Muscle of leg (tissue), 11 donors: ENCODE data around the gene FGFR3. TPM values are rescaled to one million over a fixed set of nuclear protein-coding genes. Genes with fewer than 3 reads are reported as not detected.
A peak's percentile ranks its signal among the peaks of the same experiment; 100 is the strongest.

Experiments used
- DNase-seq: peaks from one replicate; pipeline ENCODE4 v3.0.0; 2013
- H3K27ac ChIP-seq: one replicate; pipeline ENCODE4 v1.5.1; 2013; ENCODE audit warnings: mild to moderate bottlenecking, low read length, control low read depth
- H3K27me3 ChIP-seq: one replicate; pipeline ENCODE4 v1.6.1; 2013; ENCODE audit warnings: low read length; ENCODE audit not compliant: control insufficient read depth, insufficient read depth
- H3K36me3 ChIP-seq: one replicate; pipeline ENCODE4 v1.6.1; 2013; ENCODE audit warnings: low read length; ENCODE audit not compliant: control insufficient read depth, insufficient read depth
- H3K4me1 ChIP-seq: one replicate; pipeline ENCODE4 v1.6.1; 2013; ENCODE audit warnings: low read length; ENCODE audit not compliant: control insufficient read depth, insufficient read depth
- H3K4me3 ChIP-seq: one replicate; pipeline ENCODE4 v1.5.1; 2013; ENCODE audit warnings: low read length, control low read depth
- H3K9me3 ChIP-seq: replicated peaks from 2 replicates; pipeline ENCODE4 v1.6.1; 2013; ENCODE audit warnings: low read depth, low read length; ENCODE audit not compliant: control insufficient read depth
- WGBS: methylation state at CpG from one replicate; pipeline ENCODE4 v1.1.5; 2013; ENCODE audit warnings: missing lambda C conversion rate; ENCODE audit not compliant: insufficient coverage; 5-methylcytosine and 5-hydroxymethylcytosine counted together
- polyA plus RNA-seq, 8 donors: library from polyadenylated mRNA; unstranded; fragments of 120-200 nt; gene quantifications; one replicate each; pipeline versions ENCODE4 v1.2.1 to v1.2.3, GENCODE V29; 2013; ENCODE audit warnings: inconsistent platforms in 1 of 8, low replicate concordance in 1 of 8; ENCODE audit not compliant: insufficient read length in 8 of 8, insufficient read depth in 1 of 8
- total RNA-seq: library from RNA; stranded (reverse); fragments of 120-200 nt; gene quantifications from one replicate; pipeline ENCODE4 v1.2.4, GENCODE V29; 2013

FGFR3 gene
- total and polyA plus RNA-seq, 9 donors, result 0.89 to 14.0 (median 1.4) TPM

DNA sequence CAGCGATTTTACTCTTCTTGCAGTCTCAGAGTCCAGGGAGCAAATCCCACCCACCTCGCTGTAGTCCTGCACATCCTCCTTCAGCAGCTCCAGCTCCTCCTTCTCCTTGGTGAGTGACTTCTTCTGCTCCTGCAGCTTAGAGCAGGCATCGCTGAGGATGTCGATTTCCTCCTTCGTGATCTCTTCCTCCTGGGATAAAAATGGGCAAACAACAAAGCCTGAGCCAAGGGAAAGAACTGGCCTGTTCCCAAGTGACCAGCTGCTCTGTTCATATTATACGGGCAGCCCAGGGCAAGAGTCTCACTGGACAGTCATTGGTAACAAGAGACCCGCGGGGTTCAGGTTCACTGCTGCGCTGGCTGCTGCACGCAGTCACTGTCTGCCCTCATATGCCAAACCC is 26.2 kb downstream of the FGFR3 start:
- Histone ChIP-seq H3K4me3 (no peak overlapping the region), H3K27ac (peak overlapping the region; percentile 42), H3K36me3 (peaks cover 81% of the 10 kb centered on the region), H3K27me3 (no peaks in the 10 kb centered on the region), H3K9me3 (no peaks in the 10 kb centered on the region), H3K4me1 (peaks cover 12% of the 10 kb centered on the region)
- DNase-seq, result peak; percentile 73
- 83% methylated on average over 10 of the region's 10 CpGs for WGBS

DNA sequence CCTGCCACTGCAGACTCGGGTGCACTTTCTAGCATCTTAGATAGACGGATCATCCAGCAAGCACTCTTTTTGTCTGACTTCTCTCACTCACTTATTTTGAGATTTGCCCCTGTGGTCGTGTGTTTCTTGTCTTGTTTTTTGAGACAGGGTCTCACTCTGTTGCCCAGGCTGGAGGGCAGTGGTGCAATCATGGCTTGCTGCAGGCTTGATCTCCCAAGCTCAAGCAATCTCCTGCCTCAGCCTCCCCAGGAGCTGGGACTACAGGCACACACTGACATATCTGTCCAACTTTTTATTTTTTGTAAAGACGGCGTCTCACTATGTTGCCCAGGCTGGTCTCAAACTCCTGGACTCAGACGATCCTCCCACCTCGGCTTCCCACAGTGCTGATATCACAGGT is 26.7 kb downstream of the FGFR3 start:
- no peak overlapping the region for H3K27ac ChIP-seq
- H3K4me3 ChIP-seq, result no peak overlapping the region
- no peaks in the 10 kb centered on the region for H3K9me3 ChIP-seq
- DNase-seq, result no peak
- peaks cover 81% of the 10 kb centered on the region for H3K36me3 ChIP-seq
- no peaks in the 10 kb centered on the region for H3K27me3 ChIP-seq
- H3K4me1 ChIP-seq, result peaks cover 12% of the 10 kb centered on the region
- 89% methylated on average over 6 of the region's 7 CpGs for WGBS

DNA sequence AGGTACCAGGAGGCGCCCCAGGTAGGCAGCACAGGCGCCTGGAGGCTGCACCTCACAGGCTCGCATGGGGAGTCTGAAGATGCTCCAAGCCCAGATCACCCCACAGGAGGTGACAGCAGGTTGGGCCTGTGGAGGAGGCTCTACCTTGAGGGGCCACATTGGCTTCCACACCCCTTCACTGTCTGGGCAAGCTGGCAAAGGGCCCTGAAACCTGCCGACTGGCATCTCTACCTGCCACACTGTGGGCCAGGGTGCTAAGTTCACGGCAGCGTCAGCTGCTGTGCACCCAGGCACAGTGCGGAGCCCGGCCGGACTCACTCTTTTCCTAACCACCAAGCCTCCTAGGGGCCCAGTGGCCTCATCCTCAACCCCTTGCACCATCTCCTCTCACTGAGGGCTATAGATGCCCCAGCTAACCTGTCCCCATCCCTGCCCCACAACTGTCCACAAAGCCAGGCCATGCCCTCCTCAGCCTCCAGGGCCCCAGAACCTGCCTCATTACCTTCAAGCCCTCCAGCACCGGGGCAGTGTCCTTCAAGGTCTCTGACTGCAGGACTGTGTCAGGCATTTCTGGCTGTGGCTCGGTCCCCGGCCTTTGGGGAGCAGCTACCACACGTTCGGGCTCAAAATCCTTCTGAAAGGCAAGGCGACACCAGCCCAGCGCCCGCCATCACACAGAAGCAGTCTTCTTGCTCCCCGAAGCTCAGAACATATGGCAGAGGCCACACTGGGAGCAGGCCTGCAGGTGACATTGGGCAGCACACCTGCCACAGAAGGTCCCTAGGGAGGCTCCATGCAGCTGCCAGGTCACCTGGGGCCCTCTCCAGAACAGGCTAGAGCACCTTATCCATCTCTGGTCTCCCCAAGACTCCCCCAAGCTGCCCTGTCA is 28.8 kb downstream of the FGFR3 start:
- no peak overlapping the region for H3K4me3 ChIP-seq
- 92% methylated on average over 18 of the region's 18 CpGs for WGBS
- peaks cover 12% of the 10 kb centered on the region for H3K4me1 ChIP-seq
- H3K9me3 ChIP-seq, result no peaks in the 10 kb centered on the region
- H3K27ac ChIP-seq, result no peak overlapping the region
- no peaks in the 10 kb centered on the region for H3K27me3 ChIP-seq
- DNase-seq, result no peak
- H3K36me3 ChIP-seq, result peaks cover 81% of the 10 kb centered on the region

DNA sequence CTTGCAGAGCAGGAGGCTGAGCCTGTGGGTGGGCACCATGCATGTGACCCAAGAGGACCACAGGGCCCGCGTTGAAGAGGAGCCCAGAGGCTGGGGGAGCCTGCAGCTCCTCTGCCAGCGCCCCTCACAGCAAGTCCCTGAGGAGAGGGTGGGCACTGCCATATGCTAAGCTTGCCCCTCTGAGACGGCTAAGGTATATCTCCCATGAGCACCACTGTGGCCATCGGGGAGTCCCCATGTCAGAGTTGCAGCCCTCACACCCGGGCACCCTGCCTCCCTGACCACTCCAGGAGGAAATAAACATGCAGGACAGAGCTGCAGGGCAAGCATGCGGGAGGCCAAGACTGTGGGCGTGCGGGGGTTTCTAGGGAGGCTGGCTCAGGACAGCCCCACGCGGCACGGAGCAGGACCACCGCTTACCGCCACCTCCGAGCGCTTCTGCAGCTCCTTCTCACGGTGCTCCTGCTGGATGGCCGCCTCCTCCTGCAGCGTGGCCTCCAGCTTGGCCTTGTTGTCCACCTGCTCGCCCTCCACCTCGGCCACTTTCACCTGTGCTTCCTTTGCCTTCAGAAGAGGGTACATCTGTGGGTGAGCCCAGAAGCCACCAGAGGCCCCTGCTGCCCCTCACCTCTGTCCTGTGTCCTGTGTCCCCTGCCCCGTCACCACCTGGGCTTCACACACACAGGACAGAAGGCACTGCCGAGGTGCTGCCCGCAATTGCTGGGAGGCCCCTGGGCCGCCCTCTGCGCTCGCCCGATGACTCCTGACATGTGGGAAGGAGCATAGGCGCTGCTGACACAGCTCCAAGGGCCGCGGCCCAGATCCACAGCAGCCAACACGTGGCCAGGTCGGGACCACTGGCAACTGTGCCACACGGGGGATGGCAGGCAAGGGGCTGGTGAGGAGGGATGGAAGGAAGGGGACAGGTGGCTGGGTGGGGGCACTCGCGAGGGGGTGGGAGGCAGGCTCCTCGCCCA is 29.8 kb downstream of the FGFR3 start:
- Histone ChIP-seq H3K9me3 (no peaks in the 10 kb centered on the region), H3K4me1 (peaks cover 12% of the 10 kb centered on the region), H3K36me3 (peaks cover 77% of the 10 kb centered on the region), H3K27me3 (no peaks in the 10 kb centered on the region), H3K4me3 (no peak overlapping the region), H3K27ac (no peak overlapping the region)
- no peak for DNase-seq
- WGBS, result 89% methylated on average over 34 of the region's 37 CpGs

DNA sequence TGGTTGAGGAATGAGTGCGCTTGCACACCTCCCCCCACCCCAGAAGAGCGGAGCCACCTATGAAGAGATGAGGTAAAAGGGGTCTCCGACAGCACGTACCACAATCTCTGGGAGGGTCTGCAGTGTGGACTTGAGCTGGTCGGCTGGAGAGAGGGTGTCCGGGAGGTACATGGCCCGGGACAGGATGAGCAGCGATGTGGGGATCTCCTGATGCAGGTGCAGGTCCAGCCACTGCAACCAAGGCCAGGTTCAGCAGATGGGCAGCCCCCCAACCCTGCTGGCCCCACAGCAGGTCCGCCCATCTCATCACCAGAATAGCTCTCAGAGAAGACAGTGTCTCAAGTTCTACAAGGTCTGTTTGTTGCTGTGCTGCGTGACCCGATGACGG is 30.4 kb downstream of the FGFR3 start:
- Histone ChIP-seq H3K9me3 (no peaks in the 10 kb centered on the region), H3K4me3 (no peak overlapping the region), H3K27ac (no peak overlapping the region), H3K36me3 (peaks cover 74% of the 10 kb centered on the region), H3K27me3 (no peaks in the 10 kb centered on the region), H3K4me1 (peaks cover 12% of the 10 kb centered on the region)
- WGBS, result 90% methylated on average over 8 of the region's 12 CpGs
- DNase-seq, result no peak

DNA sequence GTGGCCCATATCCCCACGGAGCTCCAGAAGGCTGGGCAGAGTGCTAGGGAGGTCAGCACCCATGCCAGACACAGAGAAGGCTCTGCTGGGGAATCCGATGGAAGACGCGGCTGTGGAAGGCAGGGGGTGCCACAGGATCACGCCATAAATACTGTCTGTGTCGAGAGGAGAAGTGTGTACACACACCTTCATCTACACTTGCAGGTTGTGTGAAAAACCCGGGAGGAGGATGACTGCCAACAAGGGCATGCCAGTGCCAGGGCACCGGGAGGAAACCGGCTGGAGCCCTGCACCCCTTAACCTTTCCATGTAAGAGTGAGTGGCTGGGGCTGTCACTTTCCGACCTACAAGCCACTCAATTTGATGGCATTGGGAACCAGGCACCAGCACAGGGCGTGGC is 31.7 kb downstream of the FGFR3 start:
- Histone ChIP-seq H3K4me1 (peaks cover 2% of the 10 kb centered on the region), H3K27me3 (no peaks in the 10 kb centered on the region), H3K9me3 (no peaks in the 10 kb centered on the region), H3K4me3 (no peak overlapping the region), H3K36me3 (peaks cover 70% of the 10 kb centered on the region), H3K27ac (no peak overlapping the region)
- DNase-seq, result no peak
- 78% methylated on average over 3 of the region's 11 CpGs for WGBS

DNA sequence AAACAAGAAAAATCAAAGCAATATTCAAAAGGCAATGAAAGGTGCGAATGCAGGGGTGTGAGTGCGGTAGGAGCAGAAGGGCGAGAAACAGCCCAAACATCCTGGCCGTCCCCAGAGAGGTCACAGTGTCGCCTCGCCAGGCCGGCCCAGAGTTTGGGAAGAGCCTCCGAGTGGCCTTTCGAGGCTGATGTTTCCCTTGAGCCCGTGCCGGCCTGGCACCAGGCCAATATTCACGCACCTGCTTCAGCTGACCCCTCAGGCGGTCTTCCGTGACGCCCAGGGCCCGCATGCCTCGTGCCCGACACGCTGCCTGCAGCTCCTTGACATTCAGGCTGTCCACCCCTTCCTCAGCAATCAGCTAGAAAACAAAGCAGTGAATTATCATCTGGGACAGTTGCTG is 32.2 kb downstream of the FGFR3 start:
- H3K4me3 ChIP-seq, result no peak overlapping the region
- no peaks in the 10 kb centered on the region for H3K27me3 ChIP-seq
- peaks cover 67% of the 10 kb centered on the region for H3K36me3 ChIP-seq
- 79% methylated on average over 15 of the region's 19 CpGs for WGBS
- no peaks in the 10 kb centered on the region for H3K4me1 ChIP-seq
- no peaks in the 10 kb centered on the region for H3K9me3 ChIP-seq
- no peak for DNase-seq
- H3K27ac ChIP-seq, result no peak overlapping the region

DNA sequence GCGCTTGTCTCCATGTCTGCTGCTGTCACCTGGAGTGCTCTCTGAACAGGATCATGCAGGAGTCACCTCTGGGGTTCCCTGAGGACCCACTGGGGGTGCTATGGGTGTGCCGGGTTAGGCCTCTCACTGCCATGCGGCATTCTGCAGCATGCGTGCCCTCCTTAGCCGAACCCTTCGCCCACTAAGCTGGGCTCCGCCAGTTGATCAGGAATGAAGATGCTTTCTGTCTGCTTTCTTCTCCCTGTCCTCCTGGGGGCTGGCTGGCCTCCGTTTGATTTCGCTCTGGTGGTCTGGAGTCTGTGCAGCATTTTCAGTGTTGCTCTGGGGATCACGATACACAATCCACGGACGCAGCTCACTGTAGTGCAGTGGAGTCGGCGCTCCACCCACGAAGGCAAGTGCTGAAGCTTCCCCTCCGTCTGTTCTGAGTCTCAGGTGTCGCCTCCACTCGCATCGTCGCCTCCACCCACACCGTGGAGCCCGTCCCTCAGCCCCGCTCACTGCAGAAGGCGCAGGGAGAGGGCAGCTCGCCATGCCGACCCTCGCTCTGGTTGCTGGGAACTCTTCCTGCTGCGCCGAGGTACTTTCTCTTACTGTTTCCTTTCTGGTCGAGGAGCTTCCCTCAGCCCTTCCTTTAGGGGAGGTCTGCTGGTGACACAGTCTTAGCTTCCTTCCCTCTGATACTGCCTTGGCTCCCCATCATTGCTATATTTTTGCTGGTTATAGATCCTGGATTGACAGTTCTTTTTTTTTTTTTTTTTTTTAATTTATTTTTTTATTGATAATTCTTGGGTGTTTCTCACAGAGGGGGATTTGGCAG is 33.6 kb downstream of the FGFR3 start:
- H3K4me3 ChIP-seq, result no peak overlapping the region
- H3K9me3 ChIP-seq, result no peaks in the 10 kb centered on the region
- no peaks in the 10 kb centered on the region for H3K27me3 ChIP-seq
- H3K36me3 ChIP-seq, result peaks cover 73% of the 10 kb centered on the region
- no peak for DNase-seq
- WGBS, result 83% methylated on average over 28 of the region's 30 CpGs
- no peak overlapping the region for H3K27ac ChIP-seq
- H3K4me1 ChIP-seq, result no peaks in the 10 kb centered on the region

DNA sequence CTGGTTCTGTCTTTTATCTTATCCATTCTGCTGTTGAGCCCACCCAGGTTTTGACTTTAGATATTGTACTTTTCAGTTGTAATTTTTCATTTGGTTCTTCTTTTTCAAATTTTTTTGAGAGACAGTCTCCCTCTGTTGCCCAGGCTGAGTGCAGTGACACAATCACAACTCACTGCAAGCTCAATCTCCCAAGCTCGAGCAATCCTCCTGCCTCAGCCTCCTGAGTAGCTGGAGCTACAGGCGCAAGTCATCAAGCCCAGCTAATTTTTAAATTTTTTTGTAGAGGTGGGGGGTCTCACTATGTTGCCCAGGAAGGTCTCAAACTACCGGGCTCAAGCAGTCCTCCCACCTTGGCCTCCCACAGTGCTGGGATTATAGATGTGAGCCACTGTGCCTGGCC is 37.1 kb downstream of the FGFR3 start:
- no peaks in the 10 kb centered on the region for H3K27me3 ChIP-seq
- H3K9me3 ChIP-seq, result no peaks in the 10 kb centered on the region
- no peak for DNase-seq
- no peak overlapping the region for H3K4me3 ChIP-seq
- peaks cover 68% of the 10 kb centered on the region for H3K36me3 ChIP-seq
- H3K4me1 ChIP-seq, result no peaks in the 10 kb centered on the region
- WGBS, result no CpG with 5 or more reads among the region's 3 CpGs
- H3K27ac ChIP-seq, result no peak overlapping the region
